CD14-positive monocyte (primary cell): Measurements from ENCODE around the gene KCTD19. TPM values are rescaled to one million over a fixed set of nuclear protein-coding genes. Genes with fewer than 3 reads are reported as not detected.

ENCODE experiments used
- DNase-seq, 3 donors: peaks; one replicate each; pipeline ENCODE4 v3.0.0-alpha.2; 2011 to 2022
- H2AFZ ChIP-seq: 2 replicates; pipeline ENCODE4 v1.6.0; 2012; ENCODE audit warnings: mild to moderate bottlenecking, low read depth, low read length, inconsistent platforms; ENCODE audit not compliant: insufficient read depth, poor library complexity, severe bottlenecking
- H3K27ac ChIP-seq, 2 donors: 1 replicate in 1 of 2; 2 replicates in 1 of 2; pipeline ENCODE4 v1.5.1; 2012 to 2013; ENCODE audit warnings: low read length in 2 of 2, control low read depth in 1 of 2, inconsistent platforms in 1 of 2, low read depth in 1 of 2, mild to moderate bottlenecking in 1 of 2
- H3K27me3 ChIP-seq, 2 donors: one replicate each; pipeline versions ENCODE4 v1.6.0 to v1.6.1; 2011 to 2013; ENCODE audit warnings: low read length in 2 of 2; ENCODE audit not compliant: control insufficient read depth in 2 of 2, insufficient read depth in 2 of 2
- H3K36me3 ChIP-seq, 2 donors: replicated peaks in 1 of 2; 1 replicate in 1 of 2; 2 replicates in 1 of 2; pipeline versions ENCODE4 v1.5.1 to v1.6.1; 2012 to 2013; ENCODE audit warnings: low read length in 2 of 2, control low read depth in 1 of 2, inconsistent platforms in 1 of 2, mild to moderate bottlenecking in 1 of 2; ENCODE audit not compliant: insufficient read depth in 2 of 2, control insufficient read depth in 1 of 2
- H3K4me1 ChIP-seq, 2 donors: 1 replicate in 1 of 2; 2 replicates in 1 of 2; pipeline versions ENCODE4 v1.5.1 to v1.6.1; 2012 to 2013; ENCODE audit warnings: low read length in 2 of 2, control low read depth in 1 of 2, inconsistent platforms in 1 of 2, mild to moderate bottlenecking in 1 of 2, moderate library complexity in 1 of 2; ENCODE audit not compliant: insufficient read depth in 2 of 2, control insufficient read depth in 1 of 2
- H3K4me2 ChIP-seq: replicated peaks from 2 replicates; pipeline ENCODE3; 2012; ENCODE audit warnings: low read length, moderate library complexity, mild to moderate bottlenecking; ENCODE audit not compliant: poor library complexity, severe bottlenecking; ENCODE audit errors: extremely low read depth
- H3K4me3 ChIP-seq, 3 experiments: fragments of 200-600 bp in 1 of 3; sonication (generic) in 1 of 3; replicated peaks in 1 of 3; 1 replicate in 2 of 3; 2 replicates in 1 of 3; pipeline ENCODE4 v1.5.1; 2011 to 2013; ENCODE audit warnings: low read length in 3 of 3, mild to moderate bottlenecking in 3 of 3, control low read depth in 2 of 3, low read depth in 2 of 3, inconsistent platforms in 1 of 3, moderate library complexity in 1 of 3
- H3K79me2 ChIP-seq: 2 replicates; pipeline ENCODE4 v1.6.0; 2012; ENCODE audit warnings: mild to moderate bottlenecking, control low read depth, inconsistent platforms, low read length, moderate library complexity; ENCODE audit not compliant: insufficient read depth
- H3K9ac ChIP-seq: 2 replicates; pipeline ENCODE4 v1.6.0; 2017; ENCODE audit warnings: low read length, mild to moderate bottlenecking; ENCODE audit not compliant: insufficient read depth, poor library complexity, severe bottlenecking
- H3K9me3 ChIP-seq, 2 donors: replicated peaks in 1 of 2; 1 replicate in 1 of 2; 2 replicates in 1 of 2; pipeline versions ENCODE4 v1.5.1 to v1.6.1; 2012 to 2013; ENCODE audit warnings: low read length in 2 of 2, control low read depth in 1 of 2; ENCODE audit not compliant: control insufficient read depth in 1 of 2, insufficient read depth in 1 of 2
- H4K20me1 ChIP-seq: 2 replicates; pipeline ENCODE4 v1.6.0; 2012; ENCODE audit warnings: mild to moderate bottlenecking, low read length, control low read depth, moderate library complexity; ENCODE audit not compliant: insufficient read depth
- H3K27ac Mint-ChIP-seq, 7 donors: one replicate each; pipeline ENCODE4 v1.8.0; 2020; ENCODE audit warnings: mild to moderate bottlenecking in 7 of 7, mixed read lengths in 7 of 7, moderate library complexity in 6 of 7, inconsistent platforms in 2 of 7
- H3K27me3 Mint-ChIP-seq, 3 donors: one replicate each; pipeline ENCODE4 v1.8.0; 2021 to 2022; ENCODE audit warnings: low read depth in 3 of 3, mild to moderate bottlenecking in 3 of 3, mixed read lengths in 3 of 3, moderate library complexity in 3 of 3, inconsistent platforms in 1 of 3
- H3K36me3 Mint-ChIP-seq, 2 donors: one replicate each; pipeline ENCODE4 v1.8.0; 2020; ENCODE audit warnings: mixed read lengths in 2 of 2, inconsistent platforms in 1 of 2, mild to moderate bottlenecking in 1 of 2
- H3K4me1 Mint-ChIP-seq: one replicate; pipeline ENCODE4 v1.8.0; 2020; ENCODE audit warnings: mild to moderate bottlenecking, mixed read lengths
- H3K4me3 Mint-ChIP-seq, 2 donors: one replicate each; pipeline ENCODE4 v1.8.0; 2020; ENCODE audit warnings: mild to moderate bottlenecking in 2 of 2, mixed read lengths in 2 of 2, moderate library complexity in 1 of 2
- H3K9me3 Mint-ChIP-seq, 7 donors: one replicate each; pipeline ENCODE4 v1.8.0; 2020 to 2022; ENCODE audit warnings: mixed read lengths in 7 of 7, mild to moderate bottlenecking in 6 of 7, moderate library complexity in 6 of 7, inconsistent platforms in 2 of 7
- WGBS: methylation state at CpG from one replicate; pipeline ENCODE4 v1.1.5; 2013; ENCODE audit warnings: missing lambda C conversion rate; ENCODE audit not compliant: insufficient coverage; 5-methylcytosine and 5-hydroxymethylcytosine counted together
- intact Hi-C, 2 donors: fragments of 100-400 bp; cut with micrococcal nuclease; formaldehyde crosslinking; loops; one replicate each; pipeline versions ENCODE4 v1.15.0 to v1.15.1; 2023
- polyA plus RNA-seq, 3 donors: library from polyadenylated mRNA; depleted of rRNA in 1 of 3; unstranded in 2 of 3; stranded (reverse) in 1 of 3; fragments of 300-500 nt in 2 of 3; fragments of >200 nt in 1 of 3; fragmentation: Illumina TruSeq in 2 of 3; gene quantifications; 1 replicate in 2 of 3; 2 replicates in 1 of 3; pipeline ENCODE4 v1.2.3, GENCODE V29; 2012 to 2021
- TF ChIP-seq, protein P1 (sequence below): fragments of 200-600 bp; IDR thresholded peaks from one replicate; pipeline ENCODE4 v1.8.0; 2022; ENCODE audit warnings: antibody characterized with exemption, mild to moderate bottlenecking

Gene KCTD19
- polyA plus RNA-seq, 3 donors = not detected

DNA sequence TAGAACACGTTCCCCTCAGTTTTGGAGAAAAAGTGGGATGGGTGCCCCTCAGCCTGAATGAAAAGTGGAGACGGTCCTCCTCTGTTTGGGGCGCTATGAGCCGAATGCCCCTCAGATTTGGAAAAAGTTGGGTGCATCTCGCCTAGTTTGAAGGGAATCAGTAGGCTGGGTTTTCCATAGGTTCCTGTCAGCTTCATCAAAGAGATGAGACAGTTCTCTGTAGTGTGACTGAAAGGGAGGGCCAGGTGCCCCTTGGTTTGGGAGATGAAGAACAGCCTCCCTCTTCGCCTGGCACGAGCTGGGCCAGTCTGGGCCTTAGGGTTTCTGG is 78.5 kb downstream of the KCTD19 start:
- H3K27ac ChIP-seq = no peak overlapping the region
- Mint-ChIP-seq H3K27me3 (peaks cover 22 to 44% (median 32%) of the 10 kb centered on the region in 3 donors), H3K36me3 (peaks cover 3 to 4% of the 10 kb centered on the region in 2 donors), H3K27ac (peak overlapping the region in 5 of 7 donors; percentile 25 to 99 (median 68)), H3K4me1 (peaks cover 51% of the 10 kb centered on the region), H3K9me3 (peaks cover 0 to 9% (median 4%) of the 10 kb centered on the region in 7 donors), H3K4me3 (peak overlapping the region; percentile 92)
- H3K79me2 ChIP-seq = peaks cover 28% of the 10 kb centered on the region
- no peaks in the 10 kb centered on the region for H3K36me3 ChIP-seq
- H3K9ac ChIP-seq = no peak overlapping the region
- peak overlapping the region; percentile 76 for H2AFZ ChIP-seq
- 4% methylated on average over 7 of the region's 7 CpGs for WGBS
- peaks cover 24 to 32% of the 10 kb centered on the region in 2 donors for H3K27me3 ChIP-seq
- intact Hi-C loops = loop anchor here in 1 of 2 donors (10.0 kb wide), 3 partner anchors 227 to 553 kb away; partner anchors contain the start of genes CMTM4 and CTCF
- peaks cover 49 to 55% of the 10 kb centered on the region in 2 donors for H3K4me1 ChIP-seq
- H3K9me3 ChIP-seq = no peaks in the 10 kb centered on the region
- H4K20me1 ChIP-seq = peaks cover 9% of the 10 kb centered on the region
- peak overlapping the region in 1 of 3 experiments; percentile 97 for H3K4me3 ChIP-seq
- TF ChIP-seq, protein P1, sequence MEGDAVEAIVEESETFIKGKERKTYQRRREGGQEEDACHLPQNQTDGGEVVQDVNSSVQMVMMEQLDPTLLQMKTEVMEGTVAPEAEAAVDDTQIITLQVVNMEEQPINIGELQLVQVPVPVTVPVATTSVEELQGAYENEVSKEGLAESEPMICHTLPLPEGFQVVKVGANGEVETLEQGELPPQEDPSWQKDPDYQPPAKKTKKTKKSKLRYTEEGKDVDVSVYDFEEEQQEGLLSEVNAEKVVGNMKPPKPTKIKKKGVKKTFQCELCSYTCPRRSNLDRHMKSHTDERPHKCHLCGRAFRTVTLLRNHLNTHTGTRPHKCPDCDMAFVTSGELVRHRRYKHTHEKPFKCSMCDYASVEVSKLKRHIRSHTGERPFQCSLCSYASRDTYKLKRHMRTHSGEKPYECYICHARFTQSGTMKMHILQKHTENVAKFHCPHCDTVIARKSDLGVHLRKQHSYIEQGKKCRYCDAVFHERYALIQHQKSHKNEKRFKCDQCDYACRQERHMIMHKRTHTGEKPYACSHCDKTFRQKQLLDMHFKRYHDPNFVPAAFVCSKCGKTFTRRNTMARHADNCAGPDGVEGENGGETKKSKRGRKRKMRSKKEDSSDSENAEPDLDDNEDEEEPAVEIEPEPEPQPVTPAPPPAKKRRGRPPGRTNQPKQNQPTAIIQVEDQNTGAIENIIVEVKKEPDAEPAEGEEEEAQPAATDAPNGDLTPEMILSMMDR = no peak
- DNase-seq = no peak
- H3K4me2 ChIP-seq = peak overlapping the region; percentile 87

DNA sequence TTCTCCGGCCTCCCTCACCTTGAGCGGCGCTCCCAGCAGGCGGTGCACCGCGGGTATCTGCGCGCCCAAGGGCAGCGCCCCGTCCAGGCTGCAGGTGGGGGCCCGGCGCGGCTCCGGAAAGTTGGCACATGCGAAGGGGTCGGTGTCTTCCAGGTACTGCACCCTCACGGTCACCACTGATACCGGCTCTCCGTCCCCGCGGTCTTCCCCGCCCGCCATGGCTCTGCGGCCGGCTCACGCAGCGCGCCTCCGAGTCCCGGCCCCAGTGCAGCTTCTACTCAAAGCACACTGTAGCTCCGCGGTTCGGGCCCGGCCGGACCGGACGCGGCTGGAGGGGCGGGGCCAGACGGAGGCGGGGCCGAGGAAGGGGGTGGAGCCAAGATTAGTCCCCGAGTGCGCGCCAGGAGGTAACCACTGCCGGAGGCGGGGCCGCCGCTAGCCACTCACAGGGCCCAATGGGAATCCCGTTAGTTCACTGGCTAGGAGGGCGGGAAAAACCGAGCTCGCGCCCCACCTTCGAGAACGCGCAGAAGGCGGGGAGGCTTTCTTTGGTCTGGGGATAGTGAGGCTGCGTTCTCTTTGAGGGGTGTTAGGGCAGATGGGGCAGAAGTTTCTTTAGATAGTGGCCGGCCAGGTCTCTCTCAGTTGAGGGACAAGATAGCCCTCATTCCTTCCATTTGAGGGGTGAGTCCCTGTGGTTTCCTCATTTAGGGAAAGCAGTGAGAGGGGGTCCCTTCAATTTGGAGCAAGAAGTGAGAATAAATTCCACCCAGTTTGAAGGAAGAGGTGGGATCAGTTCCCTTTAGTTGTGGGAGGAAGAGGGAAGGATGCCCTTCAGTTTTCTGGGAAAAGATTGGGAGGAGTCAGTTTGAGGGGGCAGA is 79.1 kb downstream of the KCTD19 start, which contains the start of gene FHOD1:
Gene FHOD1 (minus strand): TSS at position 290 of the 881 bp plus-strand sequence. CDS start 71 bp downstream, at position 219.
- intact Hi-C loops = loop anchor here (2.0 to 10.0 kb wide), 5 partner anchors 21 to 553 kb away; partner anchors contain the start of genes E2F4 (in 2 of the 2), CMTM4 (in 1 of the 2), CTCF (in 1 of the 2) and TMEM208 (in 1 of the 2)
- Histone ChIP-seq H2AFZ (peak within 1 kb of the TSS; percentile 76), H3K4me1 (peaks cover 54 to 61% of the 10 kb centered on the region in 2 donors), H3K79me2 (peaks cover 33% of the 10 kb centered on the region), H3K36me3 (no peaks in the 10 kb centered on the region), H4K20me1 (peaks cover 9% of the 10 kb centered on the region), H3K9ac (peak within 1 kb of the TSS; percentile 85), H3K27me3 (peaks cover 24 to 32% of the 10 kb centered on the region in 2 donors), H3K4me2 (peak within 1 kb of the TSS; percentile 87), H3K27ac (peak within 1 kb of the TSS; percentile 84 to 100), H3K4me3 (peak within 1 kb of the TSS; percentile 71 to 97 (median 74)), H3K9me3 (no peaks in the 10 kb centered on the region)
- Mint-ChIP-seq H3K9me3 (peaks cover 0 to 9% (median 4%) of the 10 kb centered on the region in 7 donors), H3K4me3 (peak within 1 kb of the TSS; percentile 92), H3K27me3 (peaks cover 22 to 41% (median 32%) of the 10 kb centered on the region in 3 donors), H3K4me1 (peaks cover 55% of the 10 kb centered on the region), H3K27ac (peak within 1 kb of the TSS; percentile 82 to 100 (median 99)), H3K36me3 (peaks cover 6% of the 10 kb centered on the region in 2 donors)
- DNase-seq = peak; percentile 93 to 95 (median 93)
- under 1% methylated on average over 59 of the region's 60 CpGs for WGBS
- TF ChIP-seq, protein P1 = no peak
